HL-60/S4 treated with retinoic acid at 250 ng/mL for 4 days and 3 days (cell line): ENCODE data around the gene TBPL1.
"Not testable (repeated sequence)": the region's sequence is repeated elsewhere in the genome, so short reads cannot be mapped to it uniquely, and the experiment has no call there.

Experiments
- in situ Hi-C: fragments of 300-500 bp; cut with MboI; formaldehyde crosslinking; loops from 2 replicates; pipeline ENCODE4 v1.7.0; 2022; ENCODE audit warnings: low sequenced_read_pairs

Gene TBPL1

DNA sequence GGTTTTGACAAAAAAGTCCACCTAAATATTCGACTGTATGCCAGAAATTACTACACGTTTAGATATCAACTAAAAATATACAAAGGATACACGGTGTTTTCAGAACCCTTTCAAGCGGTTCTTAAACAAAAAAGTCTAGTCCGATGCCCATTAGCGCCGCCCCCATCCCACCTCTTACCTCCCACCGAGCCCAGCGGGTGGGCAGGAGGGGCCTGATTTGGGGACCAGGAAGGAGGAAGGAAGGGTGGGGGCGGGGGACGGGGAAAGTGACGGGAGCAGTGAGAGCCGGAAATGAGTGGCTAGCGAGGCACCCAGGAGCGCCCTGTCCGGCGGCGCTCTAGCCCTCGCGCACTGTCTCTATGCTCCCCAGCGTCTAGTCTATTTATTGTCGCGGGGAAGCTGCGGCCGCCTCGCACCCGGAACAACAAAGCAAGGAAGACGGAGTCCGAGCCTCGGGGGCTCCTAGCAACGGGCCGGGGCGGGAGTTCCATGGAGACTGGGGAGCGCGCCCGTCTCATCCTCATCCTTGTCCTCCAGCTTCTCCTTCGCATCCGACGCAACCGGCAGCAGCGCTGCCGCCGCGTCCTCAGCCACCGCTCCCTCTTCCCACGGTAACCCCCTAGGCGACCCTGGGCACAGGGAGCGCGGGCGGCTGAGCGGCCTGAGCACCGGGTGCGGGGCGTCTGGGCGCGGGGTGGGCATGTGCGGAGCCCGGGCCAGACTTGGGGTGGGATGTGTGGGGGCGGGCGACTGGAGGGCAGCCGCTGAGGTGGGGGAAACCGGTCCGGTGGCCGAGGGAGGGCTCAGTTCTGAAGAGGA is at the start of gene TBPL1:
TBPL1 (plus strand) TSS at position 410 of the 819 bp plus-strand sequence. CDS start 26,902 bp downstream, outside the sequence.
- in situ Hi-C loops: no loop called here

GRCh38 chr6:133903855-133904254 is 49.2 kb upstream of the TBPL1 start:
- in situ Hi-C loops: no loop called here

- in situ Hi-C loops: no loop called here
Measured at GRCh38 chr6:133906050-133906449, 47.0 kb upstream of the TBPL1 start.

DNA sequence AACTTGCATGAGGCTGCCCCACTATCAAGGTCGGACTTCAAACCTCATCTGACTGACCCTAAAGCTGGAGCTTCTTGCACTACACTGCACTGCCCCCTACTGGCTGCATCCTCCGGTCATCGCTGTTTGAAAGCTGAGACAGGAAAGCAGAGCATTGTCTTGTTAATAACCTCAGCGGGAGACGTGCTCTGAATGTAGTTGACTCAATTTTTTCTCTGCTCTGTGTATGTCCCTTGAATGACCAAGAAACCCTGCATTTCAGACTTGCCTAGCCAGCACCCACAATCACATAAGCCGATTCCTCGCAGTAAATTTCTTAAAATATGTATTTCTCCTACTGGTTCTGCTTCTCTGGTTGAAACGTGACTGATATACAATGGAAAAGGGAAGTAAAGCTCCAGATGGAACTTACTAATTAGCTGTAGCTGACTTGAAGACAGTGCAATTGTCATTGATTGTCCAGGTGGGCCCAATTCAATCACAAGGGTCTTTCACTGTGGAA is 36.3 kb upstream of the TBPL1 start:
- in situ Hi-C loops: no loop called here

- in situ Hi-C loops: no loop called here
Measured at GRCh38 chr6:133917781-133918180, 35.2 kb upstream of the TBPL1 start.

DNA sequence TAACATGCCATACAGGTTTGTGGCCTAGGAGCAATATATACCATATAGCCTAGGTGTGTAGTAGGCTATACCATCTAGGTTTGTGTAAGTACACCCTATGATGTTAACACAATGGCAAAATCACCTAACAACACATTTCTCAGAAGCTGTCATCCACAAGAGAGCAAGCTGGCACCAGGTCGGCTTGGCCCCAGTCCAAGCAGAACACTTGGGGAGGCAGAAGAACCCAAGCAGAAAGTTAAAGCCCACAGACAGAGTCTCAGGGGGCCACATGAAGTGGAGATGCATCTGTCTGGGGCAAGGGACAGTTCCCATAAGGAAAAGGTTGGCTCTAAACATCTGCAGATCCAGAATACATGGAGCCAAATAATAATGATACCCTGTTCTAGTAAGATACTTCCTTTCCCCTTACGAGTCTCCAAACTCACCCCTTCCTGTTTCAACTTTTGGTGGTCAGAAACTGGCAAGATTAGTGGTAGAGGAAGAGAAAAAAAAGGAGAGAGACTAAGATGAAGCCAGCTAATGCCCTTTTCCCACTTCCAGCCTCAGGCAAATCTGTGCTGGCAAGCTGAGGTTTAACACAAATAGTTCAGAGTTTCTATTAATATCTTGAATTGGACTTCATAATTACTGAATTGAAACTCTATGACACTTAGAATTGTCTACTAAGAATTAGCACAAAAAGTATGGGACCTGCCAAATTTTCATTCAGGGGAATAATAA is 34.7 kb upstream of the TBPL1 start:
- in situ Hi-C loops: no loop called here

- in situ Hi-C loops: no loop called here
Measured at GRCh38 chr6:133919362-133919761, 33.7 kb upstream of the TBPL1 start.

- in situ Hi-C loops: loop anchor here (10.0 kb wide), 1 partner anchor 173 kb away; no protein-coding TSS in a partner anchor
Measured at GRCh38 chr6:133921249-133921859, 31.7 kb upstream of the TBPL1 start.

GRCh38 chr6:133923938-133924593 is 29.0 kb upstream of the TBPL1 start:
- in situ Hi-C loops: loop anchor here (10.0 kb wide), 1 partner anchor 171 kb away; no protein-coding TSS in a partner anchor

- in situ Hi-C loops: not testable (repeated sequence)
Measured at GRCh38 chr6:133931221-133931620, 21.8 kb upstream of the TBPL1 start.

- in situ Hi-C loops: not testable (repeated sequence)
Measured at GRCh38 chr6:133936352-133936751, 16.7 kb upstream of the TBPL1 start.

DNA sequence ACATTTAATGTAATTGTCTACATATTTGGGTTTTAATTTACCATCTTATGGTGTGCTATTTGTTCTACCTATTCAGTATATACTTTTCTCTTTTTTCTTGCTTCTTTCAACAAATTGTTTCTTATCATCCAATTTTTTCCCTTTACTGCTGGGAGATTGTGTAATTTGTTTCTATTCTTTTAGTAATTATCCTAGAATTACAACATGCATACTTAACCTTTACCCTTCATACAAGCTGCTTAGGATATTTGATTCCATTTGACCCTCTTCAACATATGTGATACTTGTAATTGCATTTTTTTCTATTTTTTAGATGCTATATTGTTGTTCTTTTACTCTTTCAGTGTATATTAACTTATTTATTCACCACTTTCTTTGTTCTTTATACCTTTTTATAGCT is 15.1 kb upstream of the TBPL1 start:
- in situ Hi-C loops: no loop called here

- in situ Hi-C loops: no loop called here
Measured at GRCh38 chr6:133938533-133938932, 14.5 kb upstream of the TBPL1 start.

DNA sequence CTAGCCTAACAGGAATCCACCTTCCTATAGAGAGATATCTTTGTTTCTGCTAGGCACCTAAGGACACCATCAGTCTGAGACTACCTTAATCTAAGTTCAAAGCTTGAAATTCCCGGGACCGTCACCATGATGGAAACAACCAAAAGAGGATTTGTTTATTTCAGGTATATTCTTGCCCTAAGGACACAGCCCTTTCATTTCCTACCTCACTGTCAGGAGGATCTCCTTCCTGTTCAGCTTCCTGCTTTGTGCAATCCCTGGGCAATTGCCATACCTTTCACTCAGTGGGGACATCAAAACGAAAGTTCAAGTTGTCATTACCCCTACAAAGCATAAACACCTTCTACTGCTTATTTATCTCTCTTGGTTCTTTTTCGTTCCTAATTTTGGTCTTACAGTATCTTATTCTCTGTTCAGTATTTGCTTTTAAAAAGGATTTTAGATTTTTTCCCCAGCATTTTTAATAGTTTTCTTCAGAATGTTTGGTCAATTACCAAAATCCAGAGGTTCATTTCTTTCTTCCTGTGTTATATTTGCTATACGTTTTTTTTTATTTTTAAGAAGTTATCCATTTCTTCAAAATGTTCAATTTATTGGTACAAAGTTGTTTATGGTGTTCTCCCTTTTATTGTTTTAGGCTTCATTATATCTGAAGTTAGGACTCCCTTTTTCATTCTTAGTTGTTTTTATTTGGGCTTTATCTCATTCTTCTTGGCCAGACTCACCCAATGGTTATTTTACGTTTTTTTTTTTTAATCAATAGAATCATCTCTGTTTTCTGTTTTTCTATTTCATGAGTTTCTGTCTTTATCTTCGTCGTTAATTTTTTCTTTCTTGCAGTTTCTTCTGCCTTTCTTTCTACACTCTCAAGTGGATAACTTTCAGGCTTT is 13.0 kb upstream of the TBPL1 start:
- in situ Hi-C loops: no loop called here

- in situ Hi-C loops: no loop called here
Measured at GRCh38 chr6:133945158-133945557, 7.9 kb upstream of the TBPL1 start.

DNA sequence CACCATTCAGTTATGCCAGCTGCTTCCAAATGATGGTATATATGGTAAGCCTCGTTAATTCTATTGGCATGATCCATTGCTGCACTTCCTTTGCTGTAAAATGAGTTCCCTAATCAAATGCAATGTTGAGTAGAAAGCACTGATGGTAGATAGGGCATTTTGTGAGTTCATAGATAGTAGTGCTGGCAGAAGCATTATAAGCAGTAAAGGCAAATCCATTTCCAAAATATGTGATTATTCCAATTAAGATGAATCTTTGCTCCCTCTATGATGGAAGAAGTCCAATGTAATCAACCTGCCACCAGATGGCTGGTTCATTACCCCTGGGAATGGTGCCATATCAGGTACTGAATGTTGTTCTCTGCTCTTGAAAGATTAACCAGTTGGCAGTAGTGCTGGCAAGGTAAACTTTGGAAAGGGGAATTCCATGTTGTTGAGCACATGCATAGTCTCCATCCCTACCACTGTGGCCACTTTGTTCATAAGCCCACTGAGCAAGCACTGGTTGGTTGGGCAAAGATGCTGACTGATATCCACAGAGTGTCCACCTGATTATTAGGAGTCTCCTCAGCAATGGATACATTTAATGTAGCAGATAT is 5.6 kb upstream of the TBPL1 start:
- in situ Hi-C loops: no loop called here

DNA sequence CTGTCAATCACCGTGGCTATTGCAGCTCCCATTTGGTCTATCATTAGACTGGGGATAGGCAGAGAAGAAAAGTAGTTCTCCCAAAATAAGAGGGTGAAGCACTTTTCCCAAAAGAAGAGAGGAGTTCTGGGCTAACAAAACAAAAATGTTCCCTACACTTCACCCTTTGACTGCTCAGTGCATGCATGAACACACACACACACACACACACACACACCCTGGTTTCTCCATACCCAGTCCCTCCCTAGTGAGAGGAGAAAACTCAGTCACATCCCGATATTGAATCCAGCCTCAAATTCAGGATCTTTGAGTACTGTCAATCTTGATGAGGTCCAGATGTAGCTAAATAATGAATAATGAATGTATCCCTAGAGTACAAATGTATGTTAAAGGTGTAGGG is 4.6 kb upstream of the TBPL1 start:
- in situ Hi-C loops: no loop called here

DNA sequence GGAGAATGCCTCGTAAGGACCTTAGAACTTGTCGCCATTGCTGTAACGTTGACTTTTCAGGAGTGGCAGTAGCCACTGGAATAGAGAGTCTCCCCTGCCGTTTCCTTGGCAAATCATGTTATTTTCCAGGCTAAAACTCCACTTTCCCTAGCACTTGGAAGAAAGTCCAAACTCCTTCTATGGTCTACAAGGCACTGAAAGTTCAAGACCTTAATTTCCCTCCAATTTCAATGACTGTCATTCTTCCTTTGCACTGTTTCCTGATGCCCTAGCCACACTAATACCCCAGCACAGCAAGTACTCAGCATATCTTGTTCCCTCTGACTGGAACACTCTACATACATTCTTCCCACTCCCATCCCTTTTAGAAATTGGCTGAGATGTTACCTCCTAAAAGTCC is 1.8 kb upstream of the TBPL1 start:
- in situ Hi-C loops: no loop called here
